ENCODE results near the gene CLCN4. TPM values are rescaled to one million over a fixed set of nuclear protein-coding genes. Genes with fewer than 3 reads are reported as not detected.

The CLCN4 gene
- total RNA-seq, 1 donor from 2014 or later, result 68.6 TPM

DNA sequence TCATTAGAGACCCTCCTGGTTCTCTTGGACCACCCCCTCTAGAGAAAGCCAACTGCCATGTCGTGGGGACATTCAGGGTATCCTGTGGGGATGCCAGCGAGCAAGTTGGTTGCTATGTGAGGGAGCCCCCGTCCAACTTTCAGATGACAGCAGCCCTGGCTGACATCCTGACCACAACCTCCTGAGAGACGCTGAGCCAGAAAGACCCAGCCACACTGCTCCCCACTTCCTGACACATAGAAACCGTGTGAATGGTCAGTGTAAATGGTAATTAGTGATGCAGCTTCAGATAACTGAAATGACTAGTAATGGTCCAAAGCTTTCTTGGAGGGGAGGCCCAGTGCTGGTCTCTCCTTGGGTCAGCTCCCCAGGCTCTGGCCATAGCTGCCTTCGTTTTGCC is 10.8 kb downstream of the CLCN4 start:
- no peak for DNase-seq

DNA sequence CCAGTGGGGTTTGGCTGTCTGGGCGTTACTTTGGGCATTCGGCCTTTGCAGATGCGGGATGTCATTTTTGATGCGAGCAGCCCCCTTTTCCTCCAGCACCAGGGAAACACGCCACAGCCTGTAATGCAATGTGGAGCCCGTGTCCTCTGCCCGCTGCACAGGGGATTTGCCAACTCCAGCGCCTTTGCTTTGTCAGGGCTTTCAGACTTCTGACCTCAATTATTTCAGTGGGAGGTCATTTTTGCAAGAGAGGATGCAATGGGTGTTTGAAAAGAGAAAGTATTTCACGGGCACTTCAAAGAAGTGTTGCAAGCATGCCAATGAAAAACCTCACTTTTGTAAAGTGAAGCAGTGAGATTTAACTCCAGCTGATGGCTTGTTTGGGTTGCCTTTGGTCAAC is 11.5 kb downstream of the CLCN4 start:
- DNase-seq, result no peak

DNA sequence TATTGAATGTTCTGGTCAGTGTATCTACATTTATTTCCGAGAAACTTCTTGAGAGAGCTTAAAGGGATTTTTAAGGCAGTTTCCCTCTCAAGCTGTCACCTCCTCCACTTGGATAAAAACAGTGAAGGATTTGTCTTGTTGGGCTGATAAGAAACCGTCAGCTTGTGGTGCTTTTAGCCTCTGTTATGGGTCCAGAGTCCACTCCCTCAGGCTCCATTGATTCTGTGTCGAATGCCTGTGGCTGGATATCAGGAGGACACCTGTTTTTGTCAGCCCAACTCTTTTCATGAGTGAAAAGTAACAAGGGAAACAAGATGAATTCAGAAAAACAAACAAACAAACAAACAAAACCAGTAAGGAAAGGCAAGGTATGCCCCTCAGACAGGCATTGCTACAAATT is 12.4 kb downstream of the CLCN4 start:
- DNase-seq, result no peak

DNA sequence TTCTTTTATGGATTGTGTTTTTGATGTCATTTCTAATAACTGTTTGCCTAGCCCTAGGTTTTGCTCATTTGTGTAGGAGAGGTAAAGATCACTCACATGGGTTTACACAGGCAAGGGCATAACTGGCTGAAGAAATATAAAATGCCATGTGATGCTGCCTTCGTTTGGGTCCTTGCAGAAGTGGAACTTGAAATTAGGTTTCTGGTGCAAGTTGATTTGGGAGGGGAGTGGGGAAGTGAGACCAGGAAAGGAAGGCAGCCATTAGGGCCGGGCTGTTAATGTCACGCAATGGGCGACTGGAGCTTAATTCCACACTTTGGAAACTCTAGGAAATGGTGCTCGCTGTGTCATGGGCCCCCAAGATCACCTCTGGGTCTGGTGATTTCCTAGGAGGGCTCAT is 14.5 kb downstream of the CLCN4 start:
- no peak for DNase-seq

DNA sequence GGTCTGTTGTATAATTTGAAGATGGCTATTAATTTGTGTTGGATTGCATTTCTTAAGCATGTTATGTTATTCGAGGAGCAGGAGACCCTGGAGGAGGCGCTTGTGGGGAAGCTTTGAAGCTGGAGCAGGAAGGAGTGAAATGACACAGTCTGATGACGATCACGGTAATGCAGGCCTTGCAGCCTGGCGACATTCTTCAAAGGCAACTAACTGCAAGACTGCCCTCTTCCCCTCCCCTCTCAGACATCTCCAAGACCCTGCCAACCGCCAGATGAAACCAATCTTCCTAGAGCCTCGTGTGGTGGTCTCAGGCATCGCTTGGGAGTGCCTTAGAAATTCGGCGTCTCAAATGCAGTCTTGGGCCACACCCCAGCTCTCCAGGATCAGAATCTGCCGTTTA is 16.1 kb downstream of the CLCN4 start:
- DNase-seq, result no peak

DNA sequence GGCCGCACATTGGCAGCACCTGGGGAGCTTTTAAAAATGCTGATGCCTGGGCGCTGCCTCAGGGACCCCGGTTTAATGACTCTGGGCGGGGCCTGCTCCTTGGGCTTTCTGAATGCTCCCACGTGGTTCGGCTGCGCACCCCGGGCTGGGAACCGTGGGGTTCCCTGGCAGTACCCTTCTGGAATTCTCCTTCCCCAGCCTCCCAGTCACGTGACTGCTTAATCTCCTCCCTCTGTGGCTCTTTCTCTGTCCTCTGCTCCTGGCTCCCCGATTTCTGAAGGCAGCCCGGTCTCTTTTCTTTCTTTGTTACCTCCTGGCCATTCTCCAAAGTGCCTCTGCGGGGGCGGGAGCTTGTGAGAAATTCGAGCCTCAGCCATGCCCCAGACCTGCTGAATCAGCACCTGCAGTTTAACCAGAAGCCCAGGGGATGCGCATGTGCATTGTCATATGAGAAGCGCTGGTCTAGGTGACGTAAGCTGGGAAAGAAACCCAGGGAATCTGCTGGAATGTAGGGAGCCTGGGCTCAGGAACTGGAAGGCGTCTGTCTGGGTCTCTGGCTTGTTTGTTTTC is 16.6 kb downstream of the CLCN4 start:
- peak; percentile 22 for DNase-seq

DNA sequence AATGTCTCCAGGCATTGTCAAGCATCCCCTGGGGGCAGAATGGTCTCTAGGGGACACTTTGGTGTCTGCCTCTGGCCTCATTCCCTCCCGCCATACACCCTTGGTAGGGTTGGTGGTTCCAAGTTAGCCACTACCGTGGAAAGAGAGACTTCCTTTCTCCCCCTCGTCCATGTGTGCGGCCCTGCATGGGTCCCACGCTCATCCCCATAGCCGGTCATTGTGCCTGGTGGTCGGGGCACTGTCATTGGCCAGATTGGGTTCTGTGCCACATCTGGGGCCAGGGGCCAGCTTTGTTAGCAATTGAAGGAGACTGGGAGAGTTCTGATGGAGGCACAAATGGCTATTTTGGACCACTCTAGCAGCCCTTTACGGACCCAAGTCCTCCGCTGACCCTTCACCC is 17.3 kb downstream of the CLCN4 start:
- DNase-seq, result no peak

DNA sequence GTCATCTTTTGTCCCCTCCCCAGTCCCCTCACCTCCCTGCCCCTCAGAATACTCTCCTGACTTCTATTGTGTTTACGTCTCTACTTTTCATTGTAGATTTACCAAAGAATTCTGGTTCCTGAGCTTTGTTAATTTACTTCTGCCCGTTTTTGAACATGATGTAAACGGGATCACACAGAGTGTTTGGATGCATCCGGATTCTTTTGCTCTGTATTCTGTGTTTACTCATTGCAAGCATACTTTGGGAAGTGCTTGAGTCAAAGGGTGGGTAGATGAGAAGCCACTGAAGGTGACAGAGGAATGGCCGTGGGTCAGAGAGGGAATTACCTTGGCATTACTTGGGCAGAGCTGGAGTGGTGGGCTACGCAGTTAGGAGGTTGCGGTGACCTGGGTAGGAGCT is 18.0 kb downstream of the CLCN4 start:
- no peak for DNase-seq

DNA sequence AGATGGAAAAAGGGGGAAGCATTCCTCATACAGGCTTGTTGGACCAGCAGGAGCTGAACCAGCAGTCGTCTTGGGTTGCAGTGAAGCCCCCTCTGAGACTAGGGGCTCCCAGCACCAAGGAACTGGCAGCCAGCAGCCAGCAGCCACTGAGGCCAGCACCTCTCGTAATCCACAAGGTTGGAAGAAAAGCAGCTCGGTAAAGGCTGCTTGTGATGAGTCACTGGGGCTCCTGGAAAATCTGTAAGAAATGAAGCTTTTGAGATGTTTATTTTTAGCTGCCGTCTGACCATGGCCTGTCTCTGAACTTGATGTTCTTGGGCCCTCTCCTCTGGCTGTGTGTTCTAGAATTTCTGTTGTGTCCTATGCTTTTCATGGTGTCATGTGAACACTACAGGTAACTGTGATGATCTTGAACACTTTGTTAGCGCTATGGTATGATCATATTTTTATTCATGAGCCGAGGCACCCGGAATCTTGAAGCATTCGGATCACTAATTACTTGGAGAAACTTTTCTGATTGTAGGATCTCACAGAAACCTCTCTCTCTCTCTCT is 18.6 kb downstream of the CLCN4 start:
- peak; percentile 6 for DNase-seq

DNA sequence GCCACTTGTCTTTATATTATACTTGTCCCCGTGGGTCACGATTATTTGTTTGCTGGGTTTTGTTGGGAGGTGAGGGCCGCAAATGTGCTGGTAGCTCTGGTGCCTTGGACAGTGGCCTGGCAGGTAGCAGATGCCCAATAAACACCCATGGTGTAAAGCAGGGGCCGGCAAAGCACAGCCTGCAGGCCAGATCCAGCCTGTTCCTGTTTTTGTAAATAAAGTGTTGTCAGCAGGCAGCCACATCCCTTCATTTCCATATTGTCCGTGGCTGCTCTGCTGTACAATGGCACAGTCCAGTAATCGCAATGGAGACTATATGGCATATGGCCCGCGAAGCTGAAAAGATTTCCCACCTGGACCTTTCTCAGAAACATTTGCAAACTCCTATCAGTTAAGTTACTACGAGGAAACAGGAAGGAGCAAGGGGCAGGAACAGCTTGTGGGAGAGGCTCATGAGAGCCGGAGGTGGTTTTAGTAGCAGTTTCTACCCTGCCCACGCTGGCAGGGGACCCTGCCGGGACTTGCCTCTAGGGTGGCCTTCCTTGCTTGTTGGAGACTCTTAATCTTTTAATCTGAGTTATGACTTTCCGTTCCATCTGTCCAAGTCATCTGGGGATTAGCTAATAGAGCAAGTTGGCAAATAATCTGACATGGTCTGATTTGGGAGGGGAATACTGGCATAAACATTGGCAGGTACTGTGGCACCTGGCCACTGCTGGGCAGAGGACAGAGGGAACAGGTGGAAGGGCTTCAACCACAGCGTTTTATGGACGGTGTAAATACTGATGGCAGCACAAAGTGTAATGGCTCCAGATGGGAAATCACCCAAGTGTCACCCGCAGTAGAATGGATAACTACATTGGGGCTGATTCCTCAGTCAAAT is 19.6 kb downstream of the CLCN4 start:
- DNase-seq, result no peak

DNA sequence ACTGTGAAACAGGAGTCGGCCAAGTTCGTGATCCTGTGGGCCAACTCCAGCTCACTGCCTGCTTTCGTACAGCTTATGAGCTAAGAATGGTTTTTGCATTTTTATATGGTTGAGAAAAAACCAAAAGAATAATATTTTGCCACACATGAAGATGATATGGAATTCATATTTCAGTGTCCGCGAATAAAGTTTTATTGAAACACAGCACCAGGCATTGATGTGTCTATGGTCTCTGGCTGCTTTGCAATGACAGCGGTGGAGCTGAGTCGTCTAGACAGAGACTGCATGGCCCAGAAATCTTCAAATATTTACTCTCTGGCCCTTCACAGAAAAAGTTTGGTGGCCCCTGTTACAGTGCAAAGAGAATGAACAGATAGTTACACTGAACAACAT is 20.2 kb downstream of the CLCN4 start:
- DNase-seq, result no peak

DNA sequence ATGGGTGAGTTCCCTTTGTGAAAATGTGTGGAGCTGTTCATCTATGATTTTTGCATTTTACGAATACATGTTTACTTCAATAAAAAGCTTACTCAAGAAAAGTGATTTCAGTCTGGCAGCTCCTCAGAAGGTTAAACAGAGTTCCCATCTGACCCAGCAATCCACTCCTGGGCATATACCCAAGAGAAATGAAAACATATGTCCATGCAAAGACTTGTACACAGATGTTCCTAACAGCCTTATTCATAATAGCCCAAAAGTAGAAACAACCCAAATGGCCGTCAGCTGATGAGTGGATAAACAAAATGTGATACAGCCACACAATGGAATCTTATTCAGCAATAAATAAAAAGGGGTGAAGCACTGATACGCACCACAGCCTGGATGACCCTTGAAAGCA is 20.8 kb downstream of the CLCN4 start:
- no peak for DNase-seq

DNA sequence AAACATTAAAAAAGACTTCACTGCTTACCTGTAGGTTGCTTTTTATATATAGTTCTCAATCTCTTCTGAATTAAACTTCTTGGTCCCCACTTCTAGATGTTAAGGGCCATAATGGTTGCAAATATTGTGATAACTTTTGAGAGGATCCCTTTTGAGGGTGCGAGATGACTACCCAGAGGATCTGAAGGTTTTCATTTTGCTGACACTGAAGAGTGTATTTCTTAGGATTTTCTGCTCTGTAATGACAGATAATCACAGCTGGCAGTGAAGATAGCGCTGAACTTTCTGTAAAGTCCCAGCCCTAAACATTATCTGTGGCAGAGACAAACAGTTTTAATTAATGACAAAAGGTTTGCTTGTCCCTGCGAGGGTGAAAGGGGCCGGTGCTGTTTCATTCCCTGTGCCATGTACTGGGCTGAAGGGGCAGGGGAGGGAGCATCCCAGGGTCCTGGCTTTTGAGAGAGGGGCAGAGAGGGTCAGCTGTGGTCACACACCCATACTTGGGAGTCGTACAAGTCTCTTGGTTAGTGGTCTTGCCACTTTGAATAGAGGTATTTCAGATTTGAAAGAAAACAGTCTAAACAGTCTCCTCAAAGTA is 22.2 kb downstream of the CLCN4 start:
- no peak for DNase-seq

DNA sequence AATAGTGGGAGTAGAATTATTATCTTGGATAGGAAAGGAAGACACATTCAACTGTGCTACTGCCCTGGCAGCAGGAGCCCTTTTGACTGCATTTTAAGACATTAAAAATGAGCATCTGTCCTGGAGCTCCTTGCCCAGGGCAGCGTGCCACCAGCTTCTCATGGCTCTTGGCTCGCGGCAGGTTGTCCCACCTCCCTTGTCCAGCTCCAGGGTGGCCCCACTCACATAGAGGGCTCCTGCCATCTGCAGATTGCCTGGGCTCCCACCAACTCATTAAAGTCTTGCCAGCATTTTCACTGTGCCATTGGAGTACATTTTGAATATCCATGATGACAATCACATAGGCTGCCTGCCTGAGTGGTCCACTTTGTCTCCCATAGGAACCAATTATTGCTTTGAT is 27.0 kb downstream of the CLCN4 start:
- DNase-seq, result no peak

DNA sequence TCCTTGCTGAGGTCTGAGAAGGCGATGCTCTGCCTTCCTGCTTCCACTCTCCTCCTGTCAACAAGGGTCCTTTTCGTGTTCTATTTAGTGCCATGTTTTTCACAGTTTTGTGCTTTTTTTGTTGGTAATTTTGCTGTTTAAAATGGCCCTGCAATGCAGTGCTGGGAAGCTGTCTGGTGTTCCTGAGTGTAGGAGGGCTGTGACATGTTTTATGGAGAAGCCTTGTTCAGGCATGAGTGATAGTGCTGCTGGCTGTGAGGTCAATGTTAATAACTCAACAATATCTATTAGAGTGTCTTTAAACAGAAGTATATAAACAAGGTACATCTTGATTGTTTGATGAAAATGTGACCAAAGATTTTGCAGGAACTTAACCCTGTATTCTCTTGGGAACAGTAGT is 27.6 kb downstream of the CLCN4 start:
- DNase-seq, result no peak

DNA sequence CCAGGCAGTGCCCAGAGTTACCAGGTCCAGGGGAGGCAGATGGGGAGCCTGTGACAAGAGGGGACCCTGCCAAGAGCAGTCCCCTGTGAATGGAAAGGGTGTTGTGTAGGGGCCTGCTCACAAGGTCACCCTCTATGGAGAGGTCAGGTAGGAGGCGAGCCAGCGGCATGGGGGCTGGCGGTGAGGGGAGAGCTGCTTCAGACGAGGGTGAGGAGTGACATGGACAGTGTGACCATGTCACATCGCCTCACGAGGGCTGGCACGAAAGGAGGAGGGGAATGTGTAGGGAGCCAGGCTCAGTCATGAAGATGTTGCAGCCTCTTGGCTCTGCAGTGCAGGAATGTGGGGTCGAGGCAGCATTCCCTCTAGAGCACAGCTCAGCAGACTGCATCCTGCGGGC is 29.6 kb downstream of the CLCN4 start:
- DNase-seq, result no peak

DNA sequence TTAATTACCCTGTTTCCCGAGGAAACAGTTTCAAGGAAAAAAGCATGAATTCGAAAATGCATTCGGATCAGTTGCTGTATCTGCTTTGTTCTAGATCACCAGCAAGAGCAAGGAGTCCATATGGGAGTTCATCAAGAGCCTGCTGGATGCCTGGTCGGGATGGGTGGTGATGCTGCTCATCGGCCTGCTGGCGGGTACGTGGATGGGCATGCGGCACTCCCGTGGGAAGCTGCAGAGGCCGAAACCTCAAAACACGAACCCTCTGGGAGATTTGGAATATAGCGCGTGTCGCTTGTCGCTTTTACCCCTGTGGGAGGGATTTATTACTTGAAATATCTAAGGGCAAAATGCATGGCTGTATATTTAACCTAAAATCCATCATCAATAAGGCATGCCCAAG is 30.6 kb downstream of the CLCN4 start:
- no peak for DNase-seq

DNA sequence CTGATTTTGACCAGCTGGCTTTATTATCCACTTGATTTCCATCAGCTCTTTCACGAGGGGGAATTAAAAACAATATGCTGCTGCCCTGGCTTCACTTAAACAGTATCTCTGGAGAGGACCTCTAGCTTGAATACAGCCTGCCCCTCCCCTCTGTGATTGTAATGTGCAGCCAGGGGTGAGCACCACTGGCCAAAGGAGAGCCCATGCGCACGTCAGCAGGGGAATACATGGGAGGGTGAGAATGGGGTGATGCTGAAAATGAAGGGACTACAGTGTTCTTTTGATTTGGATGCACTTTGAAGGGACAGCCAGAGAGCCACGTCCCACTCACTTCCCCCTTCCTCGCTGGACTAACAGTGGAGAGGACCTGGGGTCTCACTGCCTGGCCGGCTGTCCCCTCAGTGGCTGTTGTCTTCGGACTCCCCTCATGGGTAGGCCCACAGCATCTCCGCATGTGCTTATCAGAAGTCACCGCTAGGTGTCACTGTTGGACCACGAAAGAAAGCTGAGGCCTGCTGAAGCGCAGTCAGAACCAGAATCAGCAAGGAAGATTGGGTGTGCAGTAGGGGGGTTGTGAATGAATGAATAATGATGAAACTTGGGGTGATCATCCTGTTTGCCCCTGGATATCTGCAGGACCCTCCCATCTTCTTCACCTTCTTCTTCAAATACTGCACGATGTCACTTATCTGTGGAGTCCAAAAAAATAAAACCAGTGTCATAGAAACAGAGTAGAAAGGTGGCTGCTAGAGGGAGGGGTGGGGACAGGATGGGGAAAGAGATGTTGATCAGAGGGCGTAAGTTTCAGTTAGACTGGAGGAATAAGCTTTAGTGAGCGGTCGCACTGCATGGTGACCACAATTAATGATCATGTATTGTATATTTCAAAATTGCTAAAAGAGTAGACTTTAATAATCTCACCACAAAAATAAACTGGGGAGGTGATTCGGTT is 32.8 kb downstream of the CLCN4 start:
- DNase-seq, result peak; percentile 45

DNA sequence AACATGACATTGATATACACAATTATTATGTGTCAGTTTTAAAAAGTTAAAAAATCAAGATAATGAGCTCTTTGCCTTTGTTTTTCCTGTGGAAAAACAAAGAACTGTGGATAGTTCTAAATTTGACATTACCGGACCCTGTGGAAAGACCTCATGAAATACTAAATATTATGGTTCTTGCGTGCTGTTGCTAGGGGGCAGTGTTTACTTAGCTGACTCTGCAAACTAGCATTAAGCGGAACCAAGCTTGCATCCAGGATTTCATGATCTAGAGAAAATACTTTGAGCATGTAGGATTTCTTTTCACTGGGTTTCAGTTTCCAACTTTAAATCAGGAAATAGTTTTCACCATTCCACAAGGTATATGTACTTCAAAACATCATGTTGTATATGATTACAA is 33.6 kb downstream of the CLCN4 start:
- DNase-seq, result no peak

DNA sequence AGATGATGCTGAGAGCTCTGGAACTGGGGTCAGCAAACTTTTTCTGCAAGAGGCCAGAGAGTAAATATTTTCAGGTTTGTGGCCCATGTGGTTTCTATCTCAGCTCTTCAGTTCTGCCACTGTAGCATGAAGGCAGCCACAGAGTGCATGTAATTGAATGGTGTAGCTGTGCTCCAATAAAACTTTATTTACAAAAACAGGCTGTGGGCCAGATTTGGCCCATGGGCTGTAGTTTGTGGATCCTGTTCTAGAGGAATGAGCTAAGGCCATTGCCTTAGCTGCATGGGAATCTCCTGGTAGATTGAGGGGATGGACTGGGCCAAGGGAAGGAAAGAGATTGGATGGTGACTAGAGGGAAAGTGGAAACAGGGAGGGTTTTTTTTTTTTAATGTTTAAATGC is 36.8 kb downstream of the CLCN4 start:
- DNase-seq, result no peak

DNA sequence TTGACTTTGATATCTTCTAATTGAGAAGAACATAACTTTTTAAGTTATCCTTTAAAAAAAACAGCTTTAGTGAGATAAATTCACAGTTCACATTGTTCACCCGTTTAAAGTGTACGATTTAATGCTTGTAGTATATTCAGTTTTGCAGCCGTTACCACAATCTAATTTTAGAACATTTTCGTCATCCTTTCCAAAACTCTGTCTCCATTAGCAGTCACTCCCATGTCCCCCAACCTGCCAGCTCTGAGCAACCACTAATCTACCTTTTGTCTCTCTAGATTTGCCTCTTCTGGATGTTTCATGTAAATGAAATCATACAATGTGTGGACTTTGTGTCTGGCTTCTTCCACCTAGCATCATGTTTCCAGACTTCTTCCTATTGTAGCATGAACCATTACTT is 38.6 kb downstream of the CLCN4 start:
- DNase-seq, result no peak

DNA sequence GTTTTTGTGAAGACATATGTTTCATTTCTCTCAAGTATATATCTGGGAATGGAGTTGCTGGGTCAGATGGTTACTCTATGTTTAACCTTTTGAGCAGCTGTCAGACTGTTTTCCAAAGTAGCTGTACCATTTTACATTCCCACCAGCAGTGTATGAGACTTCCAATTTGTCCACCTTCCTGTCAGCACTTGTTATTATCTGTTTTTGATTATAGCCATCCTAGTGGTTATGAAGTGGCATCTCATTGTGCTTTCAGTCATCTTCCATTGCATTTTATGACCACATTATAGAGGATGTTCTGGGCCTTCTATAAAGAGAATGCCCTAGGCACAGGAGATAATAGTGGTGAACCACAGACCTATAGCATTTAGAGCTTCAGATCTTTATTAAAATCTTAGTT is 39.2 kb downstream of the CLCN4 start:
- DNase-seq, result no peak

Data from occipital lobe (tissue), 2 donors.